GM23248 (cell line): ENCODE data around the gene SDR42E1. TPM values are rescaled to one million over a fixed set of nuclear protein-coding genes. Genes with fewer than 3 reads are reported as not detected.

ENCODE experiments used
- DNase-seq: peaks from one replicate; pipeline ENCODE4 v3.0.0-alpha.2; 2015
- H2AFZ ChIP-seq: fragments of 200-600 bp; sonication (generic); 2 replicates; pipeline ENCODE4 v1.6.1; 2016; ENCODE audit warnings: antibody characterized with exemption
- H3F3A ChIP-seq: fragments of 200-600 bp; sonication (generic); 2 replicates; pipeline ENCODE4 v1.6.1; 2016; ENCODE audit warnings: mild to moderate bottlenecking, antibody characterized with exemption, mixed run types; ENCODE audit not compliant: insufficient read depth
- H3K27ac ChIP-seq: fragments of 200-600 bp; sonication (generic); 2 replicates; pipeline ENCODE4 v1.5.1; 2016; ENCODE audit warnings: mild to moderate bottlenecking
- H3K27me3 ChIP-seq: fragments of 200-600 bp; sonication (generic); replicated peaks from 2 replicates; pipeline ENCODE4 v1.6.1; 2016; ENCODE audit warnings: mild to moderate bottlenecking; ENCODE audit not compliant: insufficient read depth
- H3K36me3 ChIP-seq: fragments of 200-600 bp; sonication (generic); 2 replicates; pipeline ENCODE4 v1.6.1; 2016; ENCODE audit warnings: low read depth, mild to moderate bottlenecking
- H3K4me1 ChIP-seq: fragments of 200-600 bp; sonication (generic); 2 replicates; pipeline ENCODE4 v1.6.1; 2016; ENCODE audit warnings: mild to moderate bottlenecking; ENCODE audit not compliant: insufficient read depth
- H3K4me2 ChIP-seq: fragments of 200-600 bp; sonication (generic); one replicate; pipeline ENCODE4 v1.6.1; 2016; ENCODE audit warnings: mild to moderate bottlenecking; ENCODE audit not compliant: unreplicated experiment
- H3K4me3 ChIP-seq: fragments of 200-600 bp; sonication (generic); 2 replicates; pipeline ENCODE4 v1.5.1; 2016; ENCODE audit warnings: mild to moderate bottlenecking
- H3K79me2 ChIP-seq: fragments of 200-600 bp; sonication (generic); 2 replicates; pipeline ENCODE4 v1.6.1; 2016; ENCODE audit warnings: mild to moderate bottlenecking; ENCODE audit not compliant: insufficient read depth
- H3K9ac ChIP-seq: fragments of 200-600 bp; sonication (generic); 2 replicates; pipeline ENCODE4 v1.6.1; 2016; ENCODE audit warnings: mild to moderate bottlenecking
- H3K9me2 ChIP-seq: fragments of 200-600 bp; sonication (generic); 2 replicates; pipeline ENCODE4 v1.6.1; 2016; ENCODE audit warnings: mixed run types, mild to moderate bottlenecking, moderate library complexity; ENCODE audit not compliant: insufficient read depth
- H3K9me3 ChIP-seq: fragments of 200-600 bp; sonication (generic); one replicate; pipeline ENCODE4 v1.6.1; 2017; ENCODE audit warnings: low read depth
- H4K20me1 ChIP-seq: fragments of 200-600 bp; sonication (generic); 2 replicates; pipeline ENCODE4 v1.6.0; 2016; ENCODE audit not compliant: insufficient read depth
- EZH2 ChIP-seq: fragments of 200-600 bp; sonication (generic); IDR thresholded peaks from 2 replicates; pipeline ENCODE4 v1.6.1; 2018; ENCODE audit warnings: antibody characterized with exemption, mild to moderate bottlenecking; ENCODE audit not compliant: insufficient read depth, poor library complexity, severe bottlenecking
- EZH2phosphoT487 ChIP-seq: fragments of 200-600 bp; sonication (generic); IDR thresholded peaks from 2 replicates; pipeline ENCODE4 v1.6.1; 2018; ENCODE audit warnings: antibody characterized with exemption, moderate library complexity, mild to moderate bottlenecking, low read depth; ENCODE audit not compliant: insufficient read depth
- WGBS, 2 experiments: methylation state at CpG; one replicate each; pipeline ENCODE4 v1.1.6; 2015 to 2017; ENCODE audit warnings: low lambda C conversion rate in 2 of 2, low coverage in 1 of 2; ENCODE audit errors: missing lambda C conversion rate in 2 of 2; 5-methylcytosine and 5-hydroxymethylcytosine counted together
- in situ Hi-C: fragments of 300-500 bp; cut with MboI; formaldehyde crosslinking; loops from 2 replicates; pipeline ENCODE4 v1.15.0; 2020
- polyA plus RNA-seq: library from polyadenylated mRNA; unstranded; fragments of >200 nt; fragmentation: Nextera tagmentation; extraction: Ambion mirVana; gene quantifications from 2 replicates; pipeline ENCODE4 v1.2.1, GENCODE V29; 2016
- total RNA-seq: library from RNA; depleted of rRNA; stranded (reverse); fragments of >200 nt; shearing (Covaris generic); gene quantifications from 2 replicates; pipeline ENCODE4 v1.2.3, GENCODE V29; 2014

The SDR42E1 gene
- total and polyA plus RNA-seq, 2 experiments from 2014 or later: not detected

DNA sequence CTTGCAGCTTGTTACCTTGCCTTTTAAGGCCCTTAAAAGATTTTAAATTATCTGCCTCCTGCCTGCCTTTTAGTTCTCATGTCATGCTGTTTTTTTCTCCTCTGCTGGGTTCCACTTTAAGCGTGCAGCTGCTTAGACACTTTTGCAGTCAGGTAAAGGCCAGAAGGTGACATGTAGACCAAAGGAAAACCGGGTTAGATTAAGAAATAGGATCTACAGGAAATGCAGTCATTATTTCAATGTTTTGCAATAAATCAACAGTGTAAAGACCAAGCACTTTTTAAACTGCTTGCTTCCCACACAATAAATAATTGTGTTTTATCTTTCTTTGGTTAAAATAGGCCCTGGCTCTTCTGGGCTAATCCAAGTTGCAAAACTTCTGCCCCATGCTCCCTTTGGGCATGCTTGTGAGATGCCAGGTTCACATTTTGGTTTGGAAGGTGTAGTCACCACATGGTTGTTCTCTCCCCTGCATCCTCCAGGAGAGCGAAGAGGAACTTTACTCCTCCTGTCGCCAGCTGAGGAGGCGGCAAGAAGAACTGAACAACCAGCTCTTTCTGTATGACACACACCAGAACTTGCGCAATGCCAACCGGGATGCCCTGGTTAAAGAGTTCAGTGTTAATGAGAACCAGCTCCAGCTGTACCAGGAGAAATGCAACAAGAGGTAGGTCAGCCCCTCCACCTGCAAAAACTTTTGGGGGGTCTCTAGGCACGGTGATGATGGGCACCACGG is 54.9 kb downstream of the SDR42E1 start:
- WGBS, 2 experiments: 44 to 53% methylated on average over 9 of the region's 9 CpGs
- Histone ChIP-seq H4K20me1 (no peaks in the 10 kb centered on the region), H3K27ac (no peak overlapping the region), H2AFZ (no peak overlapping the region), H3K79me2 (no peaks in the 10 kb centered on the region), H3K9me3 (peaks cover 2% of the 10 kb centered on the region), H3K4me1 (0 out of 2 replicates have a peak, but pooled peaks cover 9% of the 10 kb centered on the region), H3K4me3 (no peak overlapping the region), H3K27me3 (no peaks in the 10 kb centered on the region), H3K4me2 (no peak overlapping the region), H3K9me2 (no peaks in the 10 kb centered on the region), H3K36me3 (no peaks in the 10 kb centered on the region), H3K9ac (no peak overlapping the region), H3F3A (peaks cover 5% of the 10 kb centered on the region)
- peak; percentile 86 for DNase-seq
- TF ChIP-seq EZH2 (no peak), EZH2phosphoT487 (no peak)
- in situ Hi-C loops: no loop called here

DNA sequence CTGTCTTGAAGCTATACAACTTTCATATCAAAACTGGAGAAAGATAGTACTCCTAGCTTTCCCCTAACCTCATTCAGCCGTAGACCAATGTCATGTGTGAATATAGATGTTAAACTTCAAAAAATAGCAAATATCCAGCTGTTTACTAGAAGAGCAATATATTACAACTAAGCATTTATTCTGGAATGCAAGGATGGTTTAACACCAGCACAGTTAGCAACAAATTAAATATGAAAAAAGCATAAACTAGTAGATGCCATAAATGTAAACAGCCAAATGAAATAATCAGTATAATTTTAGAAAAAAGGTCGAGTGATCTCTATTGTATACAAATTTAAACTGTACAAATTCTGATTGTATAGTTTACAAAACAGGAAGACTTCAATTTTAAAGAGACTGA is 59.7 kb downstream of the SDR42E1 start:
- DNase-seq: peak; percentile 18
- H3K4me1 ChIP-seq: 0 out of 2 replicates have a peak, but pooled peaks cover 6% of the 10 kb centered on the region
- H3K79me2 ChIP-seq: no peaks in the 10 kb centered on the region
- peaks cover 5% of the 10 kb centered on the region for H3F3A ChIP-seq
- no peak overlapping the region for H3K9ac ChIP-seq
- in situ Hi-C loops: no loop called here
- TF ChIP-seq EZH2: no peak
- TF ChIP-seq EZH2phosphoT487: no peak
- peaks cover 5% of the 10 kb centered on the region for H3K9me3 ChIP-seq
- H3K4me2 ChIP-seq: no peak overlapping the region
- H3K9me2 ChIP-seq: no peaks in the 10 kb centered on the region
- no peaks in the 10 kb centered on the region for H4K20me1 ChIP-seq
- H3K27ac ChIP-seq: no peak overlapping the region
- no peaks in the 10 kb centered on the region for H3K27me3 ChIP-seq
- 7 to 9% methylated on average over 2 of the region's 2 CpGs for WGBS, 2 experiments
- H3K4me3 ChIP-seq: no peak overlapping the region
- H3K36me3 ChIP-seq: no peaks in the 10 kb centered on the region
- H2AFZ ChIP-seq: no peak overlapping the region

DNA sequence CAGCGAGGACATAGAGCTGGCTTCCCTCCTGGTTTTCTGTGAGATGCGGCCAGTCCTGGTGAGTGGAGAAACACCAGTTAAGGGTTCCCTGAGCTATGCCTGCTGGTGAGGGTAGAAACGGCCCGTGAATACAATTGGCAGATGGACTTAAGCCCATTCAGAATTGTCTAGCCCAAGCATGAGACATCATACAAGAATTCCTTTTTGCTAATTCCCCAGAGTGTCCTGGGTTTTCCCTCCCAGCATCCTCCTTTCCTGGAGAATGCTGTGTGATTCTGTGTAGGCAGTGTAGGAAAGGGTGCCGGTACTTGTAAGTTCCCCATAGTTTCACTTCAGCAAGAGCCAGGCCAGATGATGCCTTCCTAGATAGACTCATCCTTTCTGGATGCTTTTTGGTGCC is 65.1 kb downstream of the SDR42E1 start:
- Histone ChIP-seq H4K20me1 (no peaks in the 10 kb centered on the region), H3K36me3 (no peaks in the 10 kb centered on the region), H2AFZ (peak overlapping the region; percentile 54), H3K79me2 (no peaks in the 10 kb centered on the region), H3F3A (peaks cover 14% of the 10 kb centered on the region), H3K4me3 (peak overlapping the region; percentile 14; the same call in 1 of the 2 replicates), H3K27ac (peak overlapping the region; percentile 63), H3K9me2 (no peaks in the 10 kb centered on the region), H3K4me1 (peaks cover 21% of the 10 kb centered on the region), H3K4me2 (peak overlapping the region; percentile 45), H3K9me3 (peaks cover under 1% of the 10 kb centered on the region), H3K27me3 (no peaks in the 10 kb centered on the region), H3K9ac (no peak overlapping the region)
- 49 to 52% methylated on average over 5 of the region's 5 CpGs for WGBS, 2 experiments
- DNase-seq: peak; percentile 71
- in situ Hi-C loops: loop anchor here (25.0 kb wide), 1 partner anchor 291 kb away; no protein-coding TSS in a partner anchor
- TF ChIP-seq EZH2phosphoT487 (no peak), EZH2 (no peak)

- in situ Hi-C loops: loop anchor here (25.0 kb wide), 1 partner anchor 292 kb away; no protein-coding TSS in a partner anchor
- Histone ChIP-seq H3K27ac (peak overlapping the region; percentile 63), H3K36me3 (no peaks in the 10 kb centered on the region), H4K20me1 (no peaks in the 10 kb centered on the region), H3K9me2 (no peaks in the 10 kb centered on the region), H3K4me2 (peak overlapping the region; percentile 45), H3K4me1 (peaks cover 26% of the 10 kb centered on the region), H3K27me3 (no peaks in the 10 kb centered on the region), H3K9ac (no peak overlapping the region), H3K4me3 (0 out of 2 replicates have a peak overlapping the region, but pooled peaks have one; percentile 14), H3K79me2 (no peaks in the 10 kb centered on the region), H3K9me3 (no peaks in the 10 kb centered on the region), H2AFZ (peak overlapping the region; percentile 54), H3F3A (peaks cover 18% of the 10 kb centered on the region)
- TF ChIP-seq EZH2 (no peak), EZH2phosphoT487 (no peak)
- DNase-seq: peak; percentile 78
- 38 to 52% methylated on average over 1 of the region's 1 CpG for WGBS, 2 experiments
These were observed 65.6 kb downstream of the SDR42E1 start for GRCh38 chr16:81945665-81946064.
